GM06990 (cell line): ENCODE measurements around the gene GSDME.

Experiments
- DNase-seq: peaks from one replicate; pipeline ENCODE4 v3.0.0-alpha.2; 2011; ENCODE audit not compliant: insufficient read length; ENCODE audit errors: extremely low read depth
- H3K27me3 ChIP-seq: replicated peaks from 2 replicates; pipeline ENCODE4 v1.6.0; 2011; ENCODE audit warnings: low read length; ENCODE audit not compliant: control insufficient read depth, insufficient read depth
- H3K36me3 ChIP-seq: 2 replicates; pipeline ENCODE4 v1.5.1; 2011; ENCODE audit warnings: low read length; ENCODE audit not compliant: control insufficient read depth, insufficient read depth
- H3K4me3 ChIP-seq: replicated peaks from 2 replicates; pipeline ENCODE4 v1.5.1; 2011; ENCODE audit warnings: low read depth, mild to moderate bottlenecking, control low read depth, low read length
- CTCF ChIP-seq: IDR thresholded peaks from 2 replicates; pipeline ENCODE4 v1.5.1; 2011; ENCODE audit warnings: low read length, control low read depth, mild to moderate bottlenecking, inconsistent platforms; ENCODE audit not compliant: insufficient read depth, poor library complexity, severe bottlenecking

Gene GSDME

DNA sequence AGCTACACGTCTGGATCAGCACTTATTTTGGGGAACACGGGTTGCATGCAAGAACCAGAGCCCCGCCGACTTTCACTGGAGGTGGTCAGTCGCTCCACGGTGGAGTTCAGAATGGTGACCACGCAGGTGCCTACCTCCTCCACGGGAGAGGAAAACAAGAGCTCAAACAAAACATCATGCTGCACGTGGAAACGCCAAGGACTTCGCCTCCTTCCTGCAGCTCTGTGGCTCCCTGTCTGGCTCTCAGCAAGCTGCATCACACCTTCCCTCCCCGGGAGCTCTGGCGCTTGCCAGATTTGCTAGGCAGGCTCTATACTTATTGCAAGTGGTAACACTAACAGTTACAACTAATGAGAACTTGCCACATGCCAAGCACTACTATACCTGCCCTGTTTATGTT lies 26.0 kb downstream of the GSDME start:
- peaks cover 2% of the 10 kb centered on the region for H3K36me3 ChIP-seq
- no peak overlapping the region for H3K4me3 ChIP-seq
- no peak for DNase-seq
- H3K27me3 ChIP-seq = no peaks in the 10 kb centered on the region
- no peak for TF ChIP-seq CTCF

- Histone ChIP-seq H3K4me3 (no peak overlapping the region), H3K36me3 (peaks cover 4% of the 10 kb centered on the region), H3K27me3 (no peaks in the 10 kb centered on the region)
- DNase-seq = no peak
- TF ChIP-seq CTCF = no peak
Measured at GRCh38 chr7:24730018-24730369, 27.3 kb downstream of the GSDME start.

DNA sequence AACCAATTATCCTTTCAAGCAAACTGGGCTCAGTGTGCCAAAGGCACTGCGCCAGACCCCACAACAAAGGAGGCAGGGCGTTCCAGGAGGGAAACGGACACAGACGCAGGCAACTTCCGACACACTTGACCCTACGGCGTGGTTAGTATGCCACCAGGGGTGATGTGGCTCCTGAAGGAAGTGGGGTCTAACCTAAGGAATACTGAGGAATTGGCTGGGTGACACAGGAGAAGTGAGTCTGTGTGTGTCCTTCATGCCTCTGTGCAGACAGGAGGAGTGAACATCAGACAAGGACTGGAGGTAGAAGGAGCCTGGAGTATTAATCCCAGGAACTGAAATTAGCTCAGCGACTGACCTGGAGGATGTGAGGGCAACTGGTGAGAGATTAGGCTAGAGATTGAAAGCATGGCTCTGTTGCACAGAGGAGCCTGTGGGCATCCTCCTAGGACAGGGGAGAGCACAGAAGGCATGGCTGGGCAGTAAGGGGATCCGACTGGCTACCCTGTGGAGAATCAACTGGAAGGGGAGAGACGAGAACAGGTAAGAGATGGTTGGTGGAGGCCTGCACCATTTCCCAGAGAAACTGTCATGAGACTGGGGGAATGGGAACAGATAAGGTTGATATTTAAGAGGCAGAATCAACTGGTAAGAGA lies 27.8 kb downstream of the GSDME start:
- peaks cover 4% of the 10 kb centered on the region for H3K36me3 ChIP-seq
- DNase-seq = no peak
- H3K27me3 ChIP-seq = no peaks in the 10 kb centered on the region
- no peak overlapping the region for H3K4me3 ChIP-seq
- TF ChIP-seq CTCF = no peak

DNA sequence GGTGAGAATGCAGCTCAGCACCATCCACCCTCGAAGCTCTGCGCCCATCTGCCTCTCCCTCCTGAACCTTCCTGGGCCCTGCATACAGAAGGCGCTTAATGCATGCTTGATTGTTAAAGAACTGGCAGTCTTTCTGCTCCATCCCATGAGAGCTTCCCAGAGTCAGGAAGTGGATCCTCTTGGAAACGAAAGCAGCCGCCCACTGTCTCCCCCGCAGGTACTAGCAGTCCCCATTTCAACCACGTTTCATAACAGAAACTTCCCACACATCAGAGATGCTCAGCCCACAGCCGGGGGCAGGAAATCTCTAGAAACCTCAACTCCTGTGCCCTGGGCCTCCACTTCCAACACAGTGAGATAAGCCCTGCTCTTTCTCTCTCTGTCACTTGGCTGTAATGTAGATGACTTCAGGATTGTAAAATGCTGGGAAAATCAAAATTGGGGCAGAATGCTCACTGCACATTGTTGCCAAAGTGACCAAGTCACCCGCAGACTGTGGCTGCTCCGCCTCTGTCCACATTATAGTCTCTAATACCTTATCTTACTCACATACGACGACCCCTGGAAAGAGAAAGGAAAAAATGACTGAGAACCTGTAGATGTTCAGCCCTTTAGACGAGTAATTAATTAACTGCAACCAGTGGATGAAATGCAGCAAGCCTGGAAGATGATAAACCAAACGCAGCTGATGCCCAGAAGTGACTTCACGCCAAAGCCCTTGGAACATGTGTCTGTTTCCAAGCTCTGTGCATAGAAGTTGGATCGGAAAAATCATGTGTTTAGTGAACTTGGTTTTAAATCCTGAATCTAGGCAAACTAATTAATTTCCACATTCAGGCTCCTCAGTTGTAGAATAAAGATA lies 28.5 kb downstream of the GSDME start:
- no peaks in the 10 kb centered on the region for H3K27me3 ChIP-seq
- no peak overlapping the region for H3K4me3 ChIP-seq
- peaks cover 4% of the 10 kb centered on the region for H3K36me3 ChIP-seq
- DNase-seq = no peak
- TF ChIP-seq CTCF = no peak

DNA sequence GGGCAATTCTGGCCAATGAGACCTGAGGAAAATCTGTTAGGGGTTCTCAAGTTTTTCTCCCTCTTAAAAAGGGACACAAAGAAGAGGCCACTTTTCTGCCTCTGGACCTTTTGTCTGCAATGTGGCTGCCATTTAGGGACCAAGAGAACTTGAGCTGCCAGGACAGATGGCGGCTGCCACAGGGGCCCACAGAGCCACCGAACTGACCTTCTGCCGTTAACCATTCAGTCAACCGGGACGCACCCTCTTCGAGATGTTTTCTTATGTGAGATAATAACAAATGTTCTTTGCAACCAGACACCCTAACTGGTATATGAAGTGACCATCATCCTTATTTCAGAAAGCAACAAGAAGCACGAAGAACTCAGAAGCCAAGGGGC lies 29.2 kb downstream of the GSDME start:
- H3K36me3 ChIP-seq = peaks cover 4% of the 10 kb centered on the region; the same call in 1 of the 2 replicates
- no peak overlapping the region for H3K4me3 ChIP-seq
- H3K27me3 ChIP-seq = no peaks in the 10 kb centered on the region
- TF ChIP-seq CTCF = no peak
- DNase-seq = no peak
